NB4 (cell line): Measurements from ENCODE around the gene IDH1.

Experiments
- DNase-seq: peaks from one replicate; pipeline ENCODE4 v3.0.0; 2010; ENCODE audit warnings: low read depth
- H3K4me3 ChIP-seq: one replicate; pipeline ENCODE4 v1.5.1; 2011; ENCODE audit warnings: mild to moderate bottlenecking, low read depth, low read length, moderate library complexity
- MYC ChIP-seq: IDR thresholded peaks from 2 replicates; pipeline ENCODE4 v1.6.1; 2011; ENCODE audit warnings: low read depth, low read length
- POLR2A ChIP-seq: IDR thresholded peaks from 2 replicates; pipeline ENCODE4 v1.6.1; 2011; ENCODE audit warnings: mild to moderate bottlenecking; ENCODE audit not compliant: insufficient read length; ENCODE audit errors: extremely low read depth
- TF ChIP-seq, protein P1 (sequence below): IDR thresholded peaks from 2 replicates; pipeline ENCODE4 v1.6.1; 2011; ENCODE audit warnings: low read depth, low read length
- TF ChIP-seq, protein P2 (sequence below): IDR thresholded peaks from one replicate; pipeline ENCODE4 v1.5.1; 2012; ENCODE audit warnings: low read depth, low read length

Gene IDH1

DNA sequence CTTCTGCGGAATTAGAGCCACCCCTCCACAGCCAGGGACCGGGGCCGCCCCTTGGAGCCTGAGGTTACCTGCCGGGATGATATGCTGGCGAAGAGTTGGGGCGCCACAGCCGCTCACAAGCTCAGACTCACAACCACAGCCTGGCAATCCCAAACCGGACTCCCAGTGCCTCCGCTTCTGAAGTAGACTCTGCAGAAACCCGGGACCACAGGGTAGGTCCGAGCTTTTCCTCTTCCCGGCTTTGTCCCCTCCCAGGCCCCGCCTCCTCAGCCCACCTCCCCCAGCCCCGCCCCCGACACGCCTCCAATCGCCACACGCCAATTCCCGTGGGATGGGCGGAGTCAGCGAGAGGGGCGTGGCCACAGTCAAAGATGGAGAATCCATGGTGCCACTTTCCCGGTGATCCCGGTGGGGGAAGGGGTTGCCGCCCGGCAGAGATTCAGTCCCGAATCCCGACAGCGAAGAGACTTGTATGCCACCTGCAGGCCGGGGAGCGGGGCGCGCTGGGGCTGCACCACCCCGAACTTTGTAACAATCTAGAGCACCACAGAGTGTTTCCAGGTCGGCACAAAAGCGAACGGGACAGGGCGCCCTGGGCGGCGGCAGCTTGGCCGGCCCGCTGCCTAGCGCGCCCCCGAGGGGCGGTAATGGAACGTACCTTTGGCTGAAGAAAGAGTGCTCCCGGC is at the start of gene IDH1:
TSS of gene IDH1 (minus strand) at position 201 of the 686 bp plus-strand sequence. CDS start 3,520 bp downstream, outside the sequence.
- DNase-seq: peak; percentile 92
- TF ChIP-seq, protein P1, sequence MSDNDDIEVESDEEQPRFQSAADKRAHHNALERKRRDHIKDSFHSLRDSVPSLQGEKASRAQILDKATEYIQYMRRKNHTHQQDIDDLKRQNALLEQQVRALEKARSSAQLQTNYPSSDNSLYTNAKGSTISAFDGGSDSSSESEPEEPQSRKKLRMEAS: no peak
- TF ChIP-seq POLR2A (peak; percentile 54), MYC (no peak; the same call in 1 of the 2 replicates)
- TF ChIP-seq, protein P2, sequence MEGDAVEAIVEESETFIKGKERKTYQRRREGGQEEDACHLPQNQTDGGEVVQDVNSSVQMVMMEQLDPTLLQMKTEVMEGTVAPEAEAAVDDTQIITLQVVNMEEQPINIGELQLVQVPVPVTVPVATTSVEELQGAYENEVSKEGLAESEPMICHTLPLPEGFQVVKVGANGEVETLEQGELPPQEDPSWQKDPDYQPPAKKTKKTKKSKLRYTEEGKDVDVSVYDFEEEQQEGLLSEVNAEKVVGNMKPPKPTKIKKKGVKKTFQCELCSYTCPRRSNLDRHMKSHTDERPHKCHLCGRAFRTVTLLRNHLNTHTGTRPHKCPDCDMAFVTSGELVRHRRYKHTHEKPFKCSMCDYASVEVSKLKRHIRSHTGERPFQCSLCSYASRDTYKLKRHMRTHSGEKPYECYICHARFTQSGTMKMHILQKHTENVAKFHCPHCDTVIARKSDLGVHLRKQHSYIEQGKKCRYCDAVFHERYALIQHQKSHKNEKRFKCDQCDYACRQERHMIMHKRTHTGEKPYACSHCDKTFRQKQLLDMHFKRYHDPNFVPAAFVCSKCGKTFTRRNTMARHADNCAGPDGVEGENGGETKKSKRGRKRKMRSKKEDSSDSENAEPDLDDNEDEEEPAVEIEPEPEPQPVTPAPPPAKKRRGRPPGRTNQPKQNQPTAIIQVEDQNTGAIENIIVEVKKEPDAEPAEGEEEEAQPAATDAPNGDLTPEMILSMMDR: peak; percentile 71
- H3K4me3 ChIP-seq: peak within 1 kb of the TSS; percentile 96

DNA sequence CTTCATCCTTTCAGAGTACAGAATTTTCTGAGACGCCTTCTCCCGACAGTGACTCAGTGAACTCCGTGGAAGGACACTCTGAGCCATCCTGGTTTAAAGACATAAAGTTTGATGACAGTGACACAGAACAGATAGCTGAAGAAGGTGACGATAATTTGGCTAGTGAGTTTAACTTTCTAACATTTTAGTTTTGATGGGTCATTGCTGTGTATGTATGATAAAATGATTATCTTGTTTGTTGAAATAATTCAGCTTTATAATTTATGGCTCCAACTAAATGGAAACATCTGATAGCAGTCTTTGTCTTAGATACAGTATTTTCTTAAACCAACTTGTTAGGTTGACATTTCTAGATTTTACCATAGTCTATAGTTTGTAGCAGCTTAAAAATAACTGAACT is 49.3 kb upstream of the IDH1 start:
- DNase-seq: no peak
- no peak overlapping the region for H3K4me3 ChIP-seq
- TF ChIP-seq MYC (no peak), POLR2A (no peak)
- TF ChIP-seq, protein P1: no peak
- TF ChIP-seq, protein P2: no peak

DNA sequence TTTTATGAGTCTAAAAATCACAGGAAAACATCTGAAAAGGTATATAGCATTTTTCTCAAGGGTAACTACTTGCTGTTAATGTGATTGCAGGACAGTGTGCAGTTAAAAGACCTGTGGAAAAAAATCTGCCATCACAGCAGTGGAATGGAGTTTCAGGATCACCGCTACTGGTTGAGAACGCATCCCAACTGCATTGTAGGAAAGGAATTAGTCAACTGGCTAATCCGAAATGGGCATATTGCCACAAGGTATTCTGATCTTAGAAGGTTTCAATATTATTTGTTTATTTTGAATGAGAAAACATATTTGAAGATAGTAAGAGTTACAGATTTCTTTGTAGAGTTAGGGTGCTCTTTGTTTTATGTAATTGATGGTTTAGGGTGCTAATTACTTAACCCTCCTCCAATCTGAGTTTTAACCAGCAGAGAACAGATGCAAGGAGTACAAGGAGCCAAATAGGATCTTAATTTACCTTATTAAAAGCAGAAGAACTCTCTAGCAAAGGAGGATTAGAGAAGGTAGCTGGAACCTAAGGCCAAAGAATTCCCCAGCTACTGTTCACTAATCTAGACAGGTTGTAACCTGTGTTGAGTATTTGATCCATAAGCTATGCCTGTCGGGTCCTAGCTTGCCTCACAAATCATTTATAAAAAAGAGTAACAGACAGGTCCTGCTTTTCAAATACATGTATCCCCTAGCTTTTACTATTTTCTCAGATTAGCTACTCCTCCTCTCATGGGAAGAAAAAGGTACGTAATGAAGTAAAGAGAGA is 46.2 kb upstream of the IDH1 start:
- H3K4me3 ChIP-seq: no peak overlapping the region
- DNase-seq: no peak
- TF ChIP-seq POLR2A (no peak), MYC (no peak)
- TF ChIP-seq, protein P2: no peak
- TF ChIP-seq, protein P1: no peak

DNA sequence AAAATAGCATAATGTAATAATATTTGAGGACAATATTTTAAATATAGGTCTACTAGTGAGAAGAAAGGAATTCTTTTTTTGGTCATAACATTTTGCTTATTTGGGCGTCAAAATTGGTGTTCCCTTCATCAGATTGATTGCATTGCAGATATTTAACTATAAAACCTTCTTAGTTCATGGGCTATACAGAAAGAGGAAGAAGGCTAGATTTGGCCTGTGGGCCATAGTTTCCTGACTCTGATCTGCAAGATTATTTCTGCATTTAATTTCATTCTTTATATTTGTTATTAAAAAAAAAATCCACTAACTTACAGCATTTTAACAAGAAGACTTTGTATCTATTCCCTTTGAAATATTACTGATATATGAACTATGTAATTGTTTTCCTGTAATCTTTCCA is 43.1 kb upstream of the IDH1 start:
- no peak overlapping the region for H3K4me3 ChIP-seq
- TF ChIP-seq, protein P1: no peak
- TF ChIP-seq MYC (no peak), POLR2A (no peak)
- TF ChIP-seq, protein P2: no peak
- no peak for DNase-seq

DNA sequence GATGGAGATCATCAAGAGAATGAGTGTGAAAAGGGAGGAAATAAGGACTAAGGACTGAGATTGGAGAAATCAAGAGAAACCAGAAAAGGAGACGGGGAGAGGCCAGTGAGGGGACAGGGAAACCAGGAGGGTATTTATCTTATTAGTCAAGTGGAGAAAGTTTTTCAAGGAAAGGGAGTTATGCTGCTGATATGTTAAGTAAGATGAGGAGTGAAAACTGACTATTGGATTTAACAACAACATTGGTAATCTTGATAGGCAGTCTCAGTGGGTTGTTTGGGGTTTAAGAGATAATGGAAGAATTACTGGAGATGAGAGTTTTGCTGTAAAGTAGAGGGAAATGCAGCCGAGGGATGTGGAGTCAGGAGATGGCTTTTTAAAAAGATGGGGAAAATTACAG is 41.7 kb upstream of the IDH1 start:
- DNase-seq: no peak
- no peak for TF ChIP-seq MYC
- TF ChIP-seq, protein P1: no peak
- TF ChIP-seq, protein P2: no peak
- no peak for TF ChIP-seq POLR2A
- H3K4me3 ChIP-seq: no peak overlapping the region
